Measurements from ENCODE around the gene ANKRD33. TPM values are rescaled to one million over a fixed set of nuclear protein-coding genes. Genes with fewer than 3 reads are reported as not detected.

Gene ANKRD33
- total RNA-seq, 4 donors from 2014 or later = 0.70 TPM; not detected in 3

- H3K27me3 ChIP-seq = peaks cover 0 to 99% (median 12%) of the 10 kb centered on the region in 4 donors
These were observed 46.2 kb upstream of the ANKRD33 start for GRCh38 chr12:51841727-51842126.

GRCh38 chr12:51844854-51845253, 43.0 kb upstream of the ANKRD33 start:
- Histone ChIP-seq H3K9me3 (no peaks in the 10 kb centered on the region), H3K4me1 (peaks cover 12 to 31% (median 24%) of the 10 kb centered on the region in 3 donors), H3K27ac (no peak overlapping the region), H3K27me3 (peaks cover 0 to 99% (median 23%) of the 10 kb centered on the region in 4 donors), H3K36me3 (no peaks in the 10 kb centered on the region), H3K4me3 (no peak overlapping the region)
- no peak for DNase-seq
- intact Hi-C loops (cut with DNase I) = no loop called here
- 62 to 74% methylated on average over 4 of the region's 4 CpGs for WGBS, 2 donors
- no peak for TF ChIP-seq CTCF (IDR thresholded peaks at IDR 0.05)
- TF ChIP-seq POLR2A (IDR thresholded peaks at IDR 0.05) = no peak

More at GRCh38 chr12:51841727-51842126, 46.2 kb upstream of the ANKRD33 start:
- Histone ChIP-seq H3K27ac (no peak overlapping the region), H3K36me3 (no peaks in the 10 kb centered on the region), H3K9me3 (no peaks in the 10 kb centered on the region), H3K4me3 (no peak overlapping the region), H3K4me1 (peaks cover 0 to 7% (median 5%) of the 10 kb centered on the region in 3 donors)
- DNase-seq = no peak
- WGBS, 2 donors = 24 to 39% methylated on average over 6 of the region's 6 CpGs
- intact Hi-C loops (cut with DNase I) = no loop called here
- TF ChIP-seq POLR2A (IDR thresholded peaks at IDR 0.05) = no peak
- TF ChIP-seq CTCF (IDR thresholded peaks at IDR 0.05) = no peak

- TF ChIP-seq CTCF (IDR thresholded peaks at IDR 0.05) (no peak), POLR2A (IDR thresholded peaks at IDR 0.05) (no peak)
- H3K27ac ChIP-seq = no peak overlapping the region
- DNase-seq = no peak
- H3K4me3 ChIP-seq = no peak overlapping the region
- WGBS, 2 donors = 80 to 90% methylated on average over 2 to 5 of the region's 7 CpGs
- no peaks in the 10 kb centered on the region for H3K9me3 ChIP-seq
- intact Hi-C loops (cut with DNase I) = no loop called here
- peaks cover 0 to 100% (median 23%) of the 10 kb centered on the region in 4 donors for H3K27me3 ChIP-seq
- H3K4me1 ChIP-seq = peaks cover 12 to 36% (median 28%) of the 10 kb centered on the region in 3 donors
- no peaks in the 10 kb centered on the region for H3K36me3 ChIP-seq
These were observed 42.4 kb upstream of the ANKRD33 start for GRCh38 chr12:51845482-51845881.

- peaks cover 12 to 44% (median 28%) of the 10 kb centered on the region in 3 donors for H3K4me1 ChIP-seq
- DNase-seq = no peak
- no peak overlapping the region for H3K27ac ChIP-seq
- peaks cover 0 to 95% (median 23%) of the 10 kb centered on the region in 4 donors for H3K27me3 ChIP-seq
- WGBS, 2 donors = 72 to 74% methylated on average over 9 to 15 of the region's 15 CpGs
- no peaks in the 10 kb centered on the region for H3K9me3 ChIP-seq
- TF ChIP-seq CTCF (IDR thresholded peaks at IDR 0.05) = no peak
- no peak for TF ChIP-seq POLR2A (IDR thresholded peaks at IDR 0.05)
- peak overlapping the region in 1 of 4 donors; percentile 54 for H3K4me3 ChIP-seq
- intact Hi-C loops (cut with DNase I) = no loop called here
- no peaks in the 10 kb centered on the region for H3K36me3 ChIP-seq
These were observed 41.6 kb upstream of the ANKRD33 start for GRCh38 chr12:51846271-51846691.

- TF ChIP-seq CTCF (IDR thresholded peaks at IDR 0.05) (no peak), POLR2A (IDR thresholded peaks at IDR 0.05) (no peak)
- Histone ChIP-seq H3K27me3 (peaks cover 0 to 87% (median 23%) of the 10 kb centered on the region in 4 donors), H3K4me1 (peaks cover 12 to 46% (median 28%) of the 10 kb centered on the region in 3 donors), H3K36me3 (no peaks in the 10 kb centered on the region), H3K9me3 (no peaks in the 10 kb centered on the region), H3K4me3 (peak overlapping the region; percentile 16 to 67 (median 51)), H3K27ac (peak overlapping the region; percentile 42 to 82 (median 74))
- DNase-seq = no peak
- intact Hi-C loops (cut with DNase I) = no loop called here
- WGBS, 2 donors = 0% methylated on average over 2 of the region's 59 CpGs; no CpG with 5 or more reads in 1 of the 2 donors
These were observed 40.8 kb upstream of the ANKRD33 start for GRCh38 chr12:51846911-51847642.

Data from esophagus squamous epithelium (tissue), 5 donors.